ENCODE data around the gene MORC1.
"Not testable (repeated sequence)": the region's sequence is repeated elsewhere in the genome, so short reads cannot be mapped to it uniquely, and the experiment has no call there.

The MORC1 gene, protein sequence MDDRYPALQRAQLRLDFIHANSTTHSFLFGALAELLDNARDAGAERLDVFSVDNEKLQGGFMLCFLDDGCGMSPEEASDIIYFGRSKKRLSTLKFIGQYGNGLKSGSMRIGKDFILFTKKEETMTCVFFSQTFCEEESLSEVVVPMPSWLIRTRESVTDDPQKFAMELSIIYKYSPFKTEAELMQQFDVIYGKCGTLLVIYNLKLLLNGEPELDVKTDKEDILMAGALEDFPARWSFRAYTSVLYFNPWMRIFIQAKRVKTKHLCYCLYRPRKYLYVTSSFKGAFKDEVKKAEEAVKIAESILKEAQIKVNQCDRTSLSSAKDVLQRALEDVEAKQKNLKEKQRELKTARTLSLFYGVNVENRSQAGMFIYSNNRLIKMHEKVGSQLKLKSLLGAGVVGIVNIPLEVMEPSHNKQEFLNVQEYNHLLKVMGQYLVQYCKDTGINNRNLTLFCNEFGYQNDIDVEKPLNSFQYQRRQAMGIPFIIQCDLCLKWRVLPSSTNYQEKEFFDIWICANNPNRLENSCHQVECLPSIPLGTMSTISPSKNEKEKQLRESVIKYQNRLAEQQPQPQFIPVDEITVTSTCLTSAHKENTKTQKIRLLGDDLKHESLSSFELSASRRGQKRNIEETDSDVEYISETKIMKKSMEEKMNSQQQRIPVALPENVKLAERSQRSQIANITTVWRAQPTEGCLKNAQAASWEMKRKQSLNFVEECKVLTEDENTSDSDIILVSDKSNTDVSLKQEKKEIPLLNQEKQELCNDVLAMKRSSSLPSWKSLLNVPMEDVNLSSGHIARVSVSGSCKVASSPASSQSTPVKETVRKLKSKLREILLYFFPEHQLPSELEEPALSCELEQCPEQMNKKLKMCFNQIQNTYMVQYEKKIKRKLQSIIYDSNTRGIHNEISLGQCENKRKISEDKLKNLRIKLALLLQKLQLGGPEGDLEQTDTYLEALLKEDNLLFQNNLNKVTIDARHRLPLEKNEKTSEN

DNA sequence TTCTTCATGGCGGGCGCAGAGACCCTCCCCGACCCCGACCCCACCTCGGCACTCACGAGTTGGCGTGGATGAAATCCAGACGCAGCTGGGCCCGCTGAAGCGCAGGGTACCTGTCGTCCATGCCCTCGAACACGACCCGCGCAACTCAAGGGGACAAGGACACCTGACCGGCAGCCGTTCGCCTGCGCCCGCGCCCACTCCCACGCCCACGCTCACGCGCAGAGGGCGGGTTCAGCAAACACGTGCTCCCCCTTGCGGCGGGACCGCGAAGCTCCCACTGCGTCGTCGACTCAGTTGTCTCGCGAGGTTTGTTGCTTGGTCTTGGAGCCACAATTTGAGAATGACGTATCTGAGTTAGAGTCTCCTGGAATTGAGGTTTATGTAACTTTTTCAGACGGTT, at the start of gene MORC1:
Gene MORC1 (minus strand): TSS at position 196 of the 400 bp plus-strand sequence. CDS start 75 bp downstream, at position 121.
- no peak for DNase-seq (ENCODE audit: low spot score)

DNA sequence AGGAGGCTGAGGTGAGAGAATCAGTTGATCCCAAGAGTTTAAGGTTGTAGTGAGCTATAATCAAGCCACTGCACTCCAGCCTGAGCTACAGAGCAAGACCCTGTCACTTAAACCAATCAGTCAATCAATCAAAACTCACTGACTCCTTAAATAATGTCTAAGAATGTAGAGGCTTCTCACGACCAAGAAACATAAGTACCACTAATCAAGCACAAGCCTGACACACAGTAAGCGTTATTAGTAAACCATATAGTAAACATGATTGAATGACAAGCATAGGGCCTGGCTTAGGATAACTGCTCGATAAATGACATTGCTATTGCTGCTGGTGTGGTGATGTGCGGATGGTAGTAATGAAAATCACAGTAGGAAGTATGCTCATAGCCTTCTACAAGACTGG, 48.0 kb upstream of the MORC1 start:
- no peak for DNase-seq (ENCODE audit: low spot score)

DNA sequence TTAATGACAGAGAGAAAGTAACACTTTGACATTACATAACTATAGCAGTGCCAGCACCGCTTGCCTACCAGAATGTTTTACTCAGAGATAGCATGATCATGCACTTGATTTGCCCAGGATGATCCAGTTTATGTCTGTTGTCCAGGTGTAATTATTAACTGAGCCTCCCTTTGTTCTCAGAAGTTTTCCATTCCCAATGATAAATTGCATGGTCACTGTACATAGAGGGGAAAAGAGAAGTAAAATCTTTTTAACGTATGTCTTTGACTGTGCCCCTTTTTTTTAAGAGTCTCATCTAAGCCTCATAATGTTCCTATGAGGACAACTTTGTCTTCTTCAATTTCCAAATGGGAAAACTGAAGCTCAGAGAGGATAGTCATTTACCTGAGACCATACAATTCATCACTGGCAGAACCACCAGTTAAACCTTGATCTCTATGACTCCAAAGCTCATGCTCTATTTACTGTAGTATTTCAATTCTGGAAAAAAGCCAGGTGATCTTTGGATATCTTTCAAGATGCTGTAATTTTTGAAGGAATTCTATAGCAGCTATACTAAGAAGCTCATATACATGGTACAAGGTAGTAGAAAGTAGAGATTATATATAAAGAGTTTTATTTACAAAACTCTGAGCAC, 43.7 kb upstream of the MORC1 start:
- DNase-seq (ENCODE audit: low spot score) = no peak

DNA sequence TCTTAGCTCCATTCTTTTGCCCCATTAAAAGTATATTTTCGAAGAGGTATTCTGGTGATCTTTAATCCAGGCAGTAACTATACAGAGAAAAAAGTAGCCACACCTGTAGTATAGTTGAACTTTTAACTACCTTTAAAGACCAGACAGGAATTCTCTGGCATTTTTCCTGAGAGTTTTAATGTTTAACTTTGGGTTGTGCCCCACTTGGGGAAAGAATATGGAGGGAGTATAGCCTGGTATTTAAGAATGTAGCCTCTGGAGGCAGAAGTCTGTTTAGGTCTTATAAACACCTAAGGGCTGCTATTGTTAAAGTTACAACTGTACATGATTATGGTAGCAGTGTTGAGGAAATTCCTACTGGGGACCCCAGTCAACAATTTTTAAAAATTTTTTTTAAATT, 37.9 kb upstream of the MORC1 start:
- DNase-seq (ENCODE audit: low spot score) = no peak

DNA sequence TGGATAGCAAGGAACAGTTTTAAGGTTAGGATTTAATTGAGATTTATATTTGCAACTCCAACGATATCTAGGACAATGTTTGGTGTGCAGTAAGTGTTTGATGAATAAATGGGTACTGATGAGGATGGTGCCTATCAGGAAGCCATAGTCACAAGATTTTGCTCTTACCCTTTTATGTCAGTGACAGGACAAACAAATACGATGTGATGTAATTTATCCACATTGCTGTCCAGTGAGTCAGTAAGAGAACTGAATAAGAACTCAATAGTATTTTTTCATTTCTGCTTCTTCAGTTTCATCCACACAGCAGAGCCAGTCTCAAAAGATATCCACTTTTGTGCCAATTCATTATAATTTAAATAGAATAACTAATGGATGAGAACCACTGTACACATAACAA, 37.0 kb upstream of the MORC1 start:
- no peak for DNase-seq (ENCODE audit: low spot score)

DNA sequence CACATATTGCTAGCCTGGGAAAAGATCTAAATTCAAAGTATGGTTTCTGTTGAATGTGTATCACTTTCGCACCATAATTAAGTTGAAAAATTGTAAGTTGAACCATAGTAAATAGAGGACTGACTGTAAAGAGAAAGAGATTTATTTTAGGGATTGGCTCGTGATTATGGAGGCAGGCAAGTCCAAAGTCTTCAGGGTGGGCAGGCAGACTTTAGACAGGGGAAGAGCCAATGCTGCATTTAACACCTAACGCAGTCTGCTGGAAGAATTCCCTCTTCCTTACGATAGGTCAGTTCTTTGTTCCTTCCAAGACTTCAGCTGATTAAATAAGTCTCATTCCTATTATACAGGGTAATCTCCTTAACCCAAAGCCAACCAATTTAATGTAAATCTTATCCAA, 34.4 kb upstream of the MORC1 start:
- DNase-seq (ENCODE audit: low spot score) = no peak

DNA sequence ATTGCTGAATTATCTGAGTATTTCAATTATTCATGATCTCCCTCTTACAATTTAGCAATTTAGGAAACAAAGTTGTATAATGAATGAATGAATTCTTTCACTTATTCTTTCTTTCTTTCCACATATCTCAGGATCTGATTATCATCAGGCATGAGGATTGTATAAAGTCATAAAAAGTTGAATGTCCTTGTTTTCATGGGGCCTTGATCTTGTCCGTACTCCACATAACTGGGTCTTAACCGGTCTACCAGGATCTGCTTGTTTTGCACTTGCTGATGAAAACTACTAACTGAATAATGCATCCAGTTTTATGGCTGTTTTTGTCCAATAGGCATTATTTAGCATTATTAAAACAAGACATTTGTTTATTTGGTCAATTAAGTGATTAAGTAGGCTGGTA, 31.1 kb upstream of the MORC1 start:
- DNase-seq (ENCODE audit: low spot score) = no peak

DNA sequence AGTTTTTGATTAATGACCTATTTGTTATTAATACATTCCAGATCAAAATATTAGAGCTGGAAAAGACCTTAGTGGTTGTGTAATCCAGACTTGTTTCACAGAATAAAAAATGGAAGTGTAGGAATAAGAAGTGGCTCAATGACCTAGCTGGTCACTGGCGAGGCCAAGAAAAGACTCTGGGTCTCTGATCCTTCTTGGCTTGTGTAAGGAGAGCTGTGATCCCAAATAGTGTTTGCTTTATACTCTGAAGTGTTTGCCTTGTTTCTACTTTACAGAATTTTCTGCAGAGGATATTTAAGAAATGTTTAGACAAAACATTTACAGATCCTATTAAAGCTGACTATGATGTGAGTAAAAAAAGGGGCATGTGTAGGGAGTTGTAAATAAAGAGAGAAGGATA, 25.7 kb upstream of the MORC1 start:
- DNase-seq (ENCODE audit: low spot score) = no peak

DNA sequence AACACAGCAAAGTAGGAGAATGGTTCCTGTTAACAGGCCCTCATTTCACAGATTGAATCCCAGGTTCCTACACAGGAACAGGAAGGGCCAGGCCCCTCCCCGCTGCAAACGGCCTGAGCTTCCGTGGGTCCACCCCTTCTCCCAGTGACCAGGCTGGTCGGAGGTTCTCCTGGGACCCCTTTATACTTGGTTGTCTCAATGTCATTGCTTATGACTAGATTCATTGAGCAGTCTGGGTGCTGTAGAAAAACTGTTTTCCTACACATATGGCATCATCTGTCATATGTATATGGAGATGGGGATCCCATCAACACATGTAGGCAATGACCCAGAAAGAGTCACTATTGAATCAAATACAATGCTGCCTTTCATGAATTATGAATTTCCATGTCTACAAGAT, 22.4 kb upstream of the MORC1 start:
- DNase-seq (ENCODE audit: low spot score) = no peak

DNA sequence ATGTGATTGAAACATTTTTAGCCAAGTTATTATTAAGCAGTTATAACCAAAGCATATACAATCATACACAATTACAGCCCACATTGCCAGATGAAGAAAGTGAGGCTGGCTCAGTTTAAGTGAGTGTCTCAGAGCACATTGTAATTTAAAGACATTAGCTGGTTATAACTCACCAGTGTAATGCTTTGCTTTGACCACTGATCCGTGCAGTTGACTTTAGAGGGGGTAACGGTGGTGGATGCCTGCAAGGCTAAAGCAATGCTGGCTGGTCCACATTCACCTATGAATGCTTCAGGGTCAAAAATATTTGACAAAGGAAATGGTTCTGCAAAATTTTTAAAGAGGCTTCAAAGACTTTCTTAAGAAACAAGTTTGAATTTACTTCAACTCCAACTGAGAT, 19.8 kb upstream of the MORC1 start:
- no peak for DNase-seq (ENCODE audit: low spot score)

DNA sequence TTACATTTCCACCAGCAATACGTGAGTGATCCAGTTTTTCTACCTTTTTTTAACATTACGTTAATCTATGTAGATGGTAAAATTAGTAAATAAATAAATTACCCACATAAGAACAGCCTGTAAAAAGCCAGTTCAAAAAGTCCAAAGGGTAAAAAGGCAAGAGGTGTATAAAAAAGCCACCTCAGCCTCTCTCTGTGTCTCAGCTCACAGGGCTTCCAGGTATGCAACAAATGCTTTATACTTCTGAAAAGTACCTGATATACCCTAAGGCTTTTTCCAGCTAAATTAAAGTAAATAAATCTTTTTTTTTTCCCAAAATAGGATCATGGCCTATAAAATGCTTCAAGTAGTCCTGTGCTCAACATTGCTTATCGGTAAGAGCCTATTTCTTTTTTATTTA, 18.6 kb upstream of the MORC1 start, which contains the start of gene C3orf85:
Gene C3orf85 (plus strand): TSS at position 197 of the 400 bp plus-strand sequence. CDS start 129 bp downstream, at position 326.
- DNase-seq (ENCODE audit: low spot score) = no peak

DNA sequence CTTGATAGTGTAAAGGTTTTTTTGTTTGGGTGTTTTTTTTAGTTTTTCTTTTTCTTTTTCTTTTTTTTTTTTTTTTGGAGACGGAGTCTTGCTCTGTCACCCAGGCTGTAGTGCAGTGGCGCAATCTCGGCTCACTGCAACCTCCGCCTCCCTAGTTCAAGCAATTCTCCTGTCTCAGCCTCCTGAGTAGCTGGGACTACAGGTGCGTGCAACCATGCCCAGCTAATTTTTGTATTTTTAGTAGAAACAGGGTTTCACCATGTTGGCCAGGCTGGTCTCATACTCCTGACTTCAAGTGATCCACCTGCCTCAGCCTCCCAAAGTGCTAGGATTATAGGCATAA, 15.5 kb upstream of the MORC1 start:
- DNase-seq (ENCODE audit: low spot score) = not testable (repeated sequence)

DNA sequence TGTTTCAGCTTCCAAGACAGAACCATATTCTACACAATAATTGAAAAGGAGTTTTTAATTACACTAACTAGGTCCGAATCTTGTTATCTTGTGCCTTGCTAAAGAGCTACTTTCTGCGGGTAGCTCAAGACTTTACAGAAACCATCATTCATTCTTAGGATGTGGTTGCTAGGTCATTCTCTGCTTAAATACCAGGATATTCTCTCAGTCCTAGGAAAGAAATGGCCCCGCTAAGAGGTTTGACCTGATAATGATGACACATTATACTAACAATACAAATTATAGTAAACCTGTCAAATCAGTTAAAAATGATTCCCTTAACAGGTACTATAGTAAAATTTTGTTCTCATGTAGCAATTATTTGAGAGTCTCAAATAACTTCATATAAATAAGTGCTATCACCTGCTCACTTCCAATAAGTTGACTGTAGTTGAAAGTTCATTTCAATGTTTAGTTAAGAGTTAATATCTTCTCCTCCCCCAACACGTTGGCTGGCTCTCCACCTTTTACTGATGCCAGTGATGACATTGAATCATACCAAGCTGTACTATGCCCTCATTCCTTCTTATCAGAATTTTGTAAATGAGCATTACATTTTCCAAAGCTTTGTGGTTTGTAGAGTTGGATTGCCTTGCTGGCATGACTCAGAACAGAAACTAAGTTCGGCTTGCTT, 15.0 kb upstream of the MORC1 start:
- no peak for DNase-seq (ENCODE audit: low spot score)

DNA sequence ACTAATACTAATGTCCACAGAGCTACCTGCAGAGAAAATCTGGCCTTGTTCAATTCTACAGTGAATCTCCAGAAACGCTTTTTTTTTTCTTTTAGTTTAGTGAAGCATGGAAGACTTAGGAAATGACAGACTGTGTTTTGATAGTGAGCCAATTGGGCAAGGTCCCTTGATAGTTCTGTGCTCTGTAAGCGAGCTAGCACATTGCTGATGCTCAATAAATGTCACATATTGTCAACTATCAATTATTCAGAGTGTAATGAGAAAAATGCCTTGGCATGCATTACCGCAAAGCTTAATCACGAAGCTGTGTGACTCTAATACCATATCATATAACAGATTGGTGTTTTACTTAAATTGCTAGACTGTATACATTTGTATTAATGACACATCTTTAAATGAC, 13.3 kb upstream of the MORC1 start:
- no peak for DNase-seq (ENCODE audit: low spot score)

DNA sequence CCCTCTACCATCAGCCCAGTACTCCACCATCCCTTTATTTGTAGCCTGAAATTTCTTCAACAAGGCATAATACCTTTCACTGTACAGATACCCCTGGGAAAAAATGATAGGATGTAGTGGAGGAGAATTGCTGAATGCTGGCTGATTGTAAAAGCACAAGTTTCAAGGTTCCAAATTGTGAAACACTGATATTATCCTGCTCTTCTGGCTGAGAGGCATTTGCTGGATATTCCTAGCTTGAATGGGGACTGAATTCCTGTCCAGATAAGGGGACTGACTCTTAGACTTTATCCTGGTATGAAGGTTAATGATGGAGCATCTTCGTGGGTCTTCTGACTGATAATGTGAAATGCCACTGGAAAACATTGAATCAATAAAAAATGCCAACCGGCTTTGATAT, 9.6 kb upstream of the MORC1 start:
- no peak for DNase-seq (ENCODE audit: low spot score)

DNA sequence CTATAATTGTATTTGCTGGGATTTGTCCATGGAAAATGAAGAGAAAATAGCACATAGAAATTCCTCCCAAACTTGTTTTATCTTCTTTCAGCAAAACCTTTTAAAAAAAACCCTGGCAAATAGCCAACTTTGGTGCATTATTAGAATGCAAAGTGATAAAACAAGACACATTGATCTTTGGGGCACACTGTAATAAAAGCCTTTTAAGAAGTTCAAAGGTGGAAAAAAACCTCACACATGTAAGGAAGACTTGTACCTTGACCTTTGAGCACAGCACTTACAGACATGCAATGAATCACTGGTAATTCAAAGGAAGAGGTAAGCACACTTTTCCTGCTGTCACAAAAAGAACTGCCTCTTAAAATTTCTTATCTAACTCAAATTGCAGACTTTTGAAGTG, 8.0 kb upstream of the MORC1 start:
- no peak for DNase-seq (ENCODE audit: low spot score)

DNA sequence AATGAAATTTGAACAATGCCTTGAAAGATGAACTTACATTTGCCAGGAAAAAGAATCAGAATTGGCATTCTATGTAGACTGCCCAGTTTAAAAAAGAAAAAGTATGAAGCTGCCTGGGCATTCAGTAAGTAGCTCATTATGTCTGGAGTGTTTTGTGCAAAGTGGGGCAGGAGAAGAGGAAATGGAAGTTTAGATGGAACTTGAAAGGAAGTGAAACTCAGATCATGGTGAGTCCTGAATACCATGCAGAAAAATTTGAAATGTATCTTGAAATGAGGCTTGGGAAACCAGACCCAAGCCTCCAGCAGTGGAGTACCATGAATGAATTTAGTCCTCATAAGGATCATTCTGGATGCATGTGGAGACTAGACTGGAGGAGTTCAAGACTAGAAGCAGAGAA, 4.8 kb upstream of the MORC1 start:
- DNase-seq (ENCODE audit: low spot score) = no peak

DNA sequence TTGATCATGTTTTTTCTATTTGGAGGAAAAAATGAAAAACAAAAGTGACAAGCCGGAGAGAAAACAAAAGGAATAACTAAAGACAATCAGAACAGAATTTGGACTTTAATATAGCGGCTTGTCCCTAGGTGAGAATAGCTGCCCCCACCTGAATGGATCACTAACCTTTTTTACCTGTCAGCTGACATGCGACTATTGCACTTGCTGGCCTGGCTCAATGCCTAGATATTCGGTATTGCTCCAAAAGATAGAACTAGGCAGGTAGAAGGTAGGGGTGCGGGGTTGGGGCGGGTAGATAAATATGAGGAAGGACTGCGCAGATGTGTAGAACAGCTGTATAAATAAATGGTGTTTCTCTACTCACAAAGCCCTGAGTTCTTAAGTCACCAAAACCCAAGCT, 650 bp upstream of the MORC1 start:
- no peak for DNase-seq (ENCODE audit: low spot score)

DNA sequence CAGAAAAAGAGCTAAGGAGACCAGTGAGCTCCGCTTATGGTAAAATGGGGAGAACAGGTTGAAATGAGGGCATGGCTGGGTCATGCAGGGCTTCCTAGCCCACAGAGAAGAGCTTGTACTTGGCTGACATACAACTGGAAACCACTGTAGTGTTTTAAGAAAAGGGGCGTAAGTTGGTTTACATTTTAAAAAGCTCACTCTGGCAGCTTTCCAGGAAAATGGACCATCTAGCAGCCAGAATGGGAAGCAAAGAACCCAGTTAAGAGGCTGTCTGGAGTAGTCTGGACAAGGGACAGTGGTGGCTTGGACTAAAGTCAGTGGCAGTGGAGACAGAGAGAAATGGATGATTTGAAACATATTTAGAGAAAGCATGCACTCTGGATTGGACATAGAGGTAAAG, 1.9 kb downstream of the MORC1 start:
- DNase-seq (ENCODE audit: low spot score) = no peak

DNA sequence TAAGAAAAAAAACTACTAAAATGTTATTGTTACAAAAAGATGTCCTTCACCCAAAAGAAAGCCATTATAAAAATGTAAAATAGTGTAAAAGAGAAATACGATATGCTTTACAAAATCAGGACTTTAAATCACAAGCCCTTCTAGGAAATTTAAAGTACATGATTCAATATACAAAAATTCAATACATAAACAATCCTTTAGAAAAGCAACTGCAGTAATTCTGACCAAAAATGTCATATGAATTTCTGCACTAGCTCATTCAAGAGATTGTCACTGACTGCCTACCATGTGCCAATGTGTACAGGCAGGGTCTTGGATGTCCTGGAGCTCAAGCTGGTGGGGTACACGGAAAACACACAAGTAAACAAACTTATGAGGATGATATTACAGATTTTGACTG, 2.5 kb downstream of the MORC1 start:
- no peak for DNase-seq (ENCODE audit: low spot score)

DNA sequence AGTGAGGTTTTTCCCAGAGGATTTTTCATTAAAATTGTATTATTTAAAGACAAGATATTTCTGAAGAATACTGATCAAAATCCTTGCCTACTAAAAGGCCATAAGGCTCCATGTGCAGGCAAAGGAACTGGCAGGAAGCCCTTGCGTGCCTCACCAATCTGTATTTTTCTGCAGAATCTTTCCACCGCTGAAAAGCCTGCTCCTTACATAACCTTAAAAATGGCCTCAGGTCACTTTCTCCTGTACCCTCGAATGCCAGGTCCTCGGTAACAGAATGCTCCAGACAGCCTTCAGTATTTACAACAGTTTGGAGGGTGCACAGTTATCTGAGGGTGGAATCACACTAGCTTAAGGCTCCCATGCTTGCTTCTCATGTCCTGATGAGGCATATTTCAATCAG, 3.2 kb downstream of the MORC1 start:
- DNase-seq (ENCODE audit: low spot score) = no peak

Data from CD4-positive, alpha-beta T cell treated with Interleukin-2 at 100 ng/mL for 4 hours (primary cell).